GM18907 (cell line): ENCODE results near the gene ZNF777.

Source experiments
- ATAC-seq: cut with Tn5 transposase; IDR thresholded peaks from one replicate; pipeline ENCODE4 v1.9.1; 2021; ENCODE audit warnings: mild to moderate bottlenecking, moderate library complexity; ENCODE audit not compliant: unreplicated experiment

Gene ZNF777

GRCh38 chr7:149477494-149478443, 16.9 kb upstream of the ZNF777 start:
- ATAC-seq = no peak

- ATAC-seq = no peak
Observed at GRCh38 chr7:149476791-149477190, 15.9 kb upstream of the ZNF777 start.

GRCh38 chr7:149475121-149476045, 14.5 kb upstream of the ZNF777 start:
- ATAC-seq = no peak

GRCh38 chr7:149474309-149475120, 13.7 kb upstream of the ZNF777 start:
- ATAC-seq = no peak

- ATAC-seq = no peak
Observed at GRCh38 chr7:149473251-149473650, 12.4 kb upstream of the ZNF777 start.

- ATAC-seq = no peak
Observed at GRCh38 chr7:149471289-149471953, 10.6 kb upstream of the ZNF777 start.

- no peak for ATAC-seq
Observed at GRCh38 chr7:149469806-149470205, 8.9 kb upstream of the ZNF777 start.

- ATAC-seq = no peak
Observed at GRCh38 chr7:149468208-149468607, 7.3 kb upstream of the ZNF777 start.

GRCh38 chr7:149467321-149467859, 6.5 kb upstream of the ZNF777 start:
- ATAC-seq = no peak

GRCh38 chr7:149466364-149466763, 5.5 kb upstream of the ZNF777 start:
- ATAC-seq = no peak

- ATAC-seq = no peak
Observed at GRCh38 chr7:149463500-149464161, 2.8 kb upstream of the ZNF777 start.

GRCh38 chr7:149462101-149462520, 1.2 kb upstream of the ZNF777 start:
- no peak for ATAC-seq

GRCh38 chr7:149459540-149460452, 1.1 kb downstream of the ZNF777 start:
- peak; percentile 37 for ATAC-seq

- ATAC-seq = no peak
Observed at GRCh38 chr7:149459201-149459539, 1.7 kb downstream of the ZNF777 start.

GRCh38 chr7:149458235-149458634, 2.6 kb downstream of the ZNF777 start:
- ATAC-seq = no peak

- no peak for ATAC-seq
Observed at GRCh38 chr7:149457766-149458165, 3.1 kb downstream of the ZNF777 start.

GRCh38 chr7:149456506-149457421, 4.1 kb downstream of the ZNF777 start:
- no peak for ATAC-seq
